Measurements from ENCODE around the gene STK32A. TPM values are rescaled to one million over a fixed set of nuclear protein-coding genes. Genes with fewer than 3 reads are reported as not detected.

Gene STK32A
- total RNA-seq, 1 experiment from 2014 or later, result 1.3 TPM

DNA sequence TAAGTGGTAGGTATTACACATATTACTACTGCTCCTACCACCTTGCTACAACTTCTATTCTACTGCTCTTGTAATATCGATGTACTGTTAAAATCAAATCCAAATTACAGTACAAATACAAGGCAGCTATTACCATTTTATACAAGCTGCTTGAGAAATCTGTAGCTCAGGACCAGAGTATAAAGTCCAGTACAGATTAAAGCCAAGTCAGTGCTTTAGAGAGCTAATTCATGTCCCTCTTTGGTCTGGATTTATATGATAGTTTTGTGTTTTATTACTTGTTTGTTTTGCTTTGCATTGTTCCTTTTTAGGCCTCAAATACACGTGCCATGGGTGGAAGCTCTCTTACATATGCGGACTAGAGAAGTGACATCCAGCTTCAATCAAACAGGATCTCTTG lies 199.2 kb downstream of the STK32A start:
- Histone ChIP-seq H2BK20ac (ENCODE audit: low read depth, low read length, poor library complexity, severe bottlenecking) (no peak overlapping the region), H3K9ac (ENCODE audit: extremely low read depth, insufficient read length, low read length) (no peak overlapping the region), H3K79me2 (ENCODE audit: insufficient read depth, low read length) (peaks cover 57% of the 10 kb centered on the region), H3K79me1 (ENCODE audit: insufficient read depth, low read depth, low read length, poor library complexity, severe bottlenecking) (peaks cover 11% of the 10 kb centered on the region), H3K27me3 (ENCODE audit: insufficient read depth, low read length) (no peaks in the 10 kb centered on the region), H2BK120ac (ENCODE audit: low read depth, low read length, poor library complexity, severe bottlenecking) (no peak overlapping the region), H3K9me3 (ENCODE audit: control insufficient read depth, low read depth, low read length) (no peaks in the 10 kb centered on the region), H2BK12ac (ENCODE audit: insufficient read length, low read depth, low read length) (no peak overlapping the region), H3T11ph (ENCODE audit: low read length) (no peak overlapping the region), H3K56ac (ENCODE audit: insufficient read length, low read depth, low read length) (no peak overlapping the region), H4K20me1 (ENCODE audit: control insufficient read depth, insufficient read depth, insufficient read length) (no peaks in the 10 kb centered on the region), H3K4me2 (ENCODE audit: insufficient read depth, insufficient read length, low read length) (no peak overlapping the region), H3K4me1 (ENCODE audit: insufficient read depth, low read length) (peaks cover 16% of the 10 kb centered on the region), H3K23ac (ENCODE audit: insufficient read length, low read depth, low read length) (no peak overlapping the region), H3K18ac (ENCODE audit: insufficient read length, low read depth, low read length) (no peak overlapping the region), H3K14ac (ENCODE audit: insufficient read depth, low read length) (no peak overlapping the region), H3K23me2 (ENCODE audit: insufficient read length, low read depth, low read length, poor library complexity, severe bottlenecking) (no peaks in the 10 kb centered on the region), H2BK15ac (ENCODE audit: low read depth, low read length) (no peak overlapping the region), H3K27ac (ENCODE audit: insufficient read length, low read depth, low read length) (no peak overlapping the region), H4K5ac (ENCODE audit: insufficient read length, low read depth, low read length) (no peak overlapping the region), H4K8ac (replicated peaks; ENCODE audit: insufficient read length, low read depth, low read length) (no peak overlapping the region), H3K4ac (ENCODE audit: low read depth, low read length) (no peak overlapping the region), H2AFZ (ENCODE audit: low read length) (no peak overlapping the region), H2AK5ac (ENCODE audit: insufficient read length, low read length) (no peak overlapping the region), H4K91ac (ENCODE audit: insufficient read length, low read depth, low read length) (no peak overlapping the region), H2BK5ac (ENCODE audit: insufficient read length, low read length) (no peak overlapping the region)
- 0 out of 7 replicates have a peak overlapping the region, but pooled peaks of 1 of the 3 experiments have one; percentile 60 for H3K27ac Mint-ChIP-seq
- no peak overlapping the region for H3K4me3 Mint-ChIP-seq
- no CpG with 5 or more reads among the region's 3 CpGs for WGBS (ENCODE audit: extremely low coverage, insufficient read length, low lambda C conversion rate)
- no peaks in the 10 kb centered on the region for H3K9me3 Mint-ChIP-seq
- peaks cover 72 to 82% of the 10 kb centered on the region in 2 experiments for H3K4me1 Mint-ChIP-seq
- H3K36me3 Mint-ChIP-seq (ENCODE audit: insufficient read depth in 1 of 3, low read depth in 3 of 3), result peaks cover 9 to 62% (median 43%) of the 10 kb centered on the region in 3 experiments; a peak in 6 of 7 replicates
- no peak for DNase-seq
- no peaks in the 10 kb centered on the region for H3K27me3 Mint-ChIP-seq (ENCODE audit: low read depth)
- TF ChIP-seq, protein P1, sequence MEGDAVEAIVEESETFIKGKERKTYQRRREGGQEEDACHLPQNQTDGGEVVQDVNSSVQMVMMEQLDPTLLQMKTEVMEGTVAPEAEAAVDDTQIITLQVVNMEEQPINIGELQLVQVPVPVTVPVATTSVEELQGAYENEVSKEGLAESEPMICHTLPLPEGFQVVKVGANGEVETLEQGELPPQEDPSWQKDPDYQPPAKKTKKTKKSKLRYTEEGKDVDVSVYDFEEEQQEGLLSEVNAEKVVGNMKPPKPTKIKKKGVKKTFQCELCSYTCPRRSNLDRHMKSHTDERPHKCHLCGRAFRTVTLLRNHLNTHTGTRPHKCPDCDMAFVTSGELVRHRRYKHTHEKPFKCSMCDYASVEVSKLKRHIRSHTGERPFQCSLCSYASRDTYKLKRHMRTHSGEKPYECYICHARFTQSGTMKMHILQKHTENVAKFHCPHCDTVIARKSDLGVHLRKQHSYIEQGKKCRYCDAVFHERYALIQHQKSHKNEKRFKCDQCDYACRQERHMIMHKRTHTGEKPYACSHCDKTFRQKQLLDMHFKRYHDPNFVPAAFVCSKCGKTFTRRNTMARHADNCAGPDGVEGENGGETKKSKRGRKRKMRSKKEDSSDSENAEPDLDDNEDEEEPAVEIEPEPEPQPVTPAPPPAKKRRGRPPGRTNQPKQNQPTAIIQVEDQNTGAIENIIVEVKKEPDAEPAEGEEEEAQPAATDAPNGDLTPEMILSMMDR (conservative IDR thresholded peaks at IDR 0.05), result no peak

Data from H9 (cell line).